ENCODE data around the gene PSMB8. TPM values are rescaled to one million over a fixed set of nuclear protein-coding genes. Genes with fewer than 3 reads are reported as not detected.

PSMB8 gene
- total RNA-seq, 1 donor from 2014 or later = 42.1 TPM

- DNase-seq (ENCODE audit: low read depth in 2 of 2) = no peak
Measured at GRCh38 chr6:32857156-32857891, 13.5 kb upstream of the PSMB8 start.

GRCh38 chr6:32855467-32856174, 11.8 kb upstream of the PSMB8 start:
- DNase-seq (ENCODE audit: low read depth in 2 of 2) = no peak

- DNase-seq (ENCODE audit: low read depth in 2 of 2) = peak; percentile 69 to 76
Measured at GRCh38 chr6:32854376-32855178, 10.7 kb upstream of the PSMB8 start.

- peak; percentile 95 to 96 for DNase-seq (ENCODE audit: low read depth in 2 of 2)
Measured at GRCh38 chr6:32853541-32854375, 9.9 kb upstream of the PSMB8 start, which contains the start of the genes PSMB9 and TAP1. Gene PSMB9 (plus strand): TSS chr6:32854192. CDS start chr6:32854230, 38 bp downstream. Gene TAP1 (minus strand): TSS chr6:32853704. CDS start chr6:32853636, 68 bp downstream.

GRCh38 chr6:32852844-32853540, 9.1 kb upstream of the PSMB8 start:
- peak; percentile 54 to 56 for DNase-seq (ENCODE audit: low read depth in 2 of 2)

- peak in 1 of 2 donors; percentile 3 for DNase-seq (ENCODE audit: low read depth in 2 of 2)
Measured at GRCh38 chr6:32852018-32852843, 8.4 kb upstream of the PSMB8 start.

- DNase-seq (ENCODE audit: low read depth in 2 of 2) = no peak
Measured at GRCh38 chr6:32851025-32851424, 7.2 kb upstream of the PSMB8 start.

- DNase-seq (ENCODE audit: low read depth in 2 of 2) = no peak
Measured at GRCh38 chr6:32849126-32849525, 5.3 kb upstream of the PSMB8 start.

GRCh38 chr6:32847795-32848194, 3.9 kb upstream of the PSMB8 start:
- DNase-seq (ENCODE audit: low read depth in 2 of 2) = no peak

GRCh38 chr6:32847004-32847403, 3.2 kb upstream of the PSMB8 start:
- no peak for DNase-seq (ENCODE audit: low read depth in 2 of 2)

GRCh38 chr6:32845384-32845884, 1.6 kb upstream of the PSMB8 start:
- DNase-seq (ENCODE audit: low read depth in 2 of 2) = no peak

- no peak for DNase-seq (ENCODE audit: low read depth in 2 of 2)
Measured at GRCh38 chr6:32844839-32845383, 1.1 kb upstream of the PSMB8 start.

GRCh38 chr6:32843331-32843978, 392 bp downstream of the PSMB8 start:
- peak; percentile 6 to 7 for DNase-seq (ENCODE audit: low read depth in 2 of 2)

GRCh38 chr6:32842690-32843089, 1.2 kb downstream of the PSMB8 start:
- DNase-seq (ENCODE audit: low read depth in 2 of 2) = no peak

GRCh38 chr6:32842021-32842650, 1.7 kb downstream of the PSMB8 start:
- DNase-seq (ENCODE audit: low read depth in 2 of 2) = no peak

GRCh38 chr6:32840604-32841246, 3.1 kb downstream of the PSMB8 start:
- DNase-seq (ENCODE audit: low read depth in 2 of 2) = no peak

- no peak for DNase-seq (ENCODE audit: low read depth in 2 of 2)
Measured at GRCh38 chr6:32839356-32839755, 4.5 kb downstream of the PSMB8 start.
